Islet of Langerhans (tissue), 1 donor: ENCODE data around the gene SNTB2.

Source experiments
- FAIRE-seq: peaks from one replicate; lab custom pipeline; 2011; peaks lifted over from hg19 to GRCh38; lab: Jason Lieb, UNC

The SNTB2 gene

GRCh38 chr16:69320740-69321073, 133.7 kb downstream of the SNTB2 start:
- no peak for FAIRE-seq

- FAIRE-seq = no peak
Observed at GRCh38 chr16:69321080-69321479, 134.1 kb downstream of the SNTB2 start.

- no peak for FAIRE-seq
Observed at GRCh38 chr16:69322343-69322742, 135.4 kb downstream of the SNTB2 start.

- no peak for FAIRE-seq
Observed at GRCh38 chr16:69323415-69323814, 136.5 kb downstream of the SNTB2 start.

- no peak for FAIRE-seq
Observed at GRCh38 chr16:69324013-69324531, 137.1 kb downstream of the SNTB2 start.

- no peak for FAIRE-seq
Observed at GRCh38 chr16:69324585-69325253, 137.8 kb downstream of the SNTB2 start.

- FAIRE-seq = no peak
Observed at GRCh38 chr16:69325784-69326171, 138.8 kb downstream of the SNTB2 start.

- no peak for FAIRE-seq
Observed at GRCh38 chr16:69326172-69326873, 139.4 kb downstream of the SNTB2 start.

GRCh38 chr16:69327585-69328310, 140.8 kb downstream of the SNTB2 start:
- FAIRE-seq = no peak

GRCh38 chr16:69328854-69329316, 141.9 kb downstream of the SNTB2 start:
- no peak for FAIRE-seq

- FAIRE-seq = no peak
Observed at GRCh38 chr16:69329369-69330285, 142.7 kb downstream of the SNTB2 start.

GRCh38 chr16:69330286-69331109, 143.5 kb downstream of the SNTB2 start, which contains the start of gene PDF:
TSS of gene PDF (minus strand) at chr16:69330588. CDS start at chr16:69330570, 18 bp downstream.
- no peak for FAIRE-seq

GRCh38 chr16:69334696-69335095, 147.7 kb downstream of the SNTB2 start:
- no peak for FAIRE-seq

GRCh38 chr16:69338557-69339288, 151.8 kb downstream of the SNTB2 start:
- no peak for FAIRE-seq

GRCh38 chr16:69339289-69340094, 152.5 kb downstream of the SNTB2 start, which contains the start of the genes COG8 and NIP7:
TSS of gene COG8 (minus strand) at chr16:69339564. CDS start at chr16:69339552, 12 bp downstream.
TSS of gene NIP7 (plus strand) at chr16:69339772. CDS start at chr16:69339830, 58 bp downstream.
- FAIRE-seq = peak; percentile 71

- FAIRE-seq = no peak
Observed at GRCh38 chr16:69340095-69340644, 153.2 kb downstream of the SNTB2 start.

- no peak for FAIRE-seq
Observed at GRCh38 chr16:69344171-69344570, 157.2 kb downstream of the SNTB2 start.

GRCh38 chr16:69345923-69346322, 159.0 kb downstream of the SNTB2 start:
- no peak for FAIRE-seq

GRCh38 chr16:69346683-69347082, 159.7 kb downstream of the SNTB2 start:
- no peak for FAIRE-seq
